Astrocyte of the spinal cord (primary cell): ENCODE results near the gene KCNT2.

Experiments
- DNase-seq: peaks from one replicate; pipeline ENCODE4 v3.0.0; 2011; ENCODE audit warnings: low read depth, low spot score
- H3K4me3 ChIP-seq: 2 replicates; pipeline ENCODE4 v1.5.1; 2011; ENCODE audit warnings: low read depth, mild to moderate bottlenecking, low read length, moderate library complexity
- CTCF ChIP-seq: IDR thresholded peaks from 2 replicates; pipeline ENCODE4 v1.5.1; 2012; ENCODE audit warnings: low read depth, mild to moderate bottlenecking, low read length, inconsistent platforms
- in situ Hi-C: cut with HindIII; loops from 2 replicates; pipeline ENCODE4 v1.10.0; 2017; ENCODE audit warnings: low sequenced_read_pairs

The KCNT2 gene

GRCh38 chr1:196546272-196547111, 61.7 kb downstream of the KCNT2 start:
- peak; percentile 19 for DNase-seq

GRCh38 chr1:196545222-196545621, 63.0 kb downstream of the KCNT2 start:
- DNase-seq: no peak
- no peak overlapping the region for H3K4me3 ChIP-seq
- no peak for TF ChIP-seq CTCF
- in situ Hi-C loops: no loop called here

More at GRCh38 chr1:196546272-196547111, 61.7 kb downstream of the KCNT2 start:
- TF ChIP-seq CTCF: no peak
- in situ Hi-C loops: no loop called here
- no peak overlapping the region for H3K4me3 ChIP-seq

- TF ChIP-seq CTCF: no peak
- H3K4me3 ChIP-seq: no peak overlapping the region
- in situ Hi-C loops: no loop called here
- no peak for DNase-seq
Observed at GRCh38 chr1:196544617-196545016, 63.6 kb downstream of the KCNT2 start.

GRCh38 chr1:196543833-196544232, 64.4 kb downstream of the KCNT2 start:
- H3K4me3 ChIP-seq: no peak overlapping the region
- in situ Hi-C loops: no loop called here
- no peak for TF ChIP-seq CTCF
- DNase-seq: no peak

DNA sequence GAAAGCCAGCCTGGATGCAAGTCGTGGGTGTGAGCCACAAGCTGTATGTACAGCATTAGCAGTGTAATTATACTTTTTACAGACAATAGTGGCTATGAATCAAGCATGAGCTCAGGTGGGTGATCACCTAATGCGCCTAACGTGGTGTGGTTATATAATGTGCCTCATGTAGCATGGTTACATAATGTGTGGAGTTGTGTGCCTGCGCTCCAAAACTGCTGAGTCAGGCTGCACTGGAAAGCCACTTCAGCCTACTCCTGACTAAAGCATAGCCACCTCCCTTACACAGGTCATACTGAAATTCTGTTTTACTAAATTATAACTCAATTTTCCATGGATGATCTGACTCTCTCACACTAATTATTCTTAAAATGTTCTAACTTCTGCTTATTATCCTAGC, 69.8 kb downstream of the KCNT2 start:
- no peak for TF ChIP-seq CTCF
- no peak overlapping the region for H3K4me3 ChIP-seq
- no peak for DNase-seq
- in situ Hi-C loops: no loop called here

DNA sequence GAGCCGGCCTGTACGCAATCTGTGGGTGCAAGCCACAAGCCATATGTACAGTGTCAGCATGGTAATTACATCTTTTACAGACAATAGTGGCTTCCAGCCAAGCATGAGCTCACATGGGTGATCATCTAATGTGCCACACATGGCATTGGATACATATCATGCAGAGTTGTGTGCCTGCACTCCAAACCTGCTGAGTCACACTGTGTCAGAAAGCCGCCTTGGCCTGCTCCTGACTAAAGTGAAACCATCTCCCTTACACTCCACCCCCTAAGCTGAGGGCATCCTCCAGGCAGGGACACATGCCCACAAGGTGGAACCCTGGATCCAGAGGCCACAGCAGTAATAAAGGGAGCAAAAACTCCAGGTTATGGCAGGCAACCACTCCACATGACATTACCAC, 72.5 kb downstream of the KCNT2 start:
- DNase-seq: peak; percentile 32
- in situ Hi-C loops: no loop called here
- no peak for TF ChIP-seq CTCF
- H3K4me3 ChIP-seq: no peak overlapping the region
